Activated CD8-positive, alpha-beta T cell treated with anti-CD3 and anti-CD28 coated beads for 36 hours (primary cell): ENCODE data around the gene PEX3. TPM values are rescaled to one million over a fixed set of nuclear protein-coding genes. Genes with fewer than 3 reads are reported as not detected.

ENCODE experiments used
- ATAC-seq: fragments of 200-7000 bp; cut with Tn5 transposase; one replicate; pipeline ENCODE4 v1.10.0; 2021; ENCODE audit warnings: mild to moderate bottlenecking, moderate library complexity
- CTCF ChIA-PET: fragments of 350-600 bp; sonication (Branson Sonifier 250); formaldehyde crosslinking; loops from one replicate; lab custom pipeline; 2021; ENCODE audit warnings: antibody characterized with exemption; lab: Charles Lee
- POLR2A ChIA-PET: fragments of 350-600 bp; sonication (Branson Sonifier 250); formaldehyde crosslinking; loops from one replicate; lab custom pipeline; 2021; ENCODE audit warnings: antibody characterized with exemption; lab: Charles Lee
- DNase-seq: peaks from one replicate; pipeline ENCODE4 v3.0.0-alpha.2; 2020
- H3K27ac Mint-ChIP-seq: one replicate; pipeline ENCODE4 v1.8.0; 2021; ENCODE audit warnings: mild to moderate bottlenecking, mixed read lengths
- H3K27me3 Mint-ChIP-seq: one replicate; pipeline ENCODE4 v1.8.0; 2021; ENCODE audit warnings: mixed read lengths
- H3K36me3 Mint-ChIP-seq: one replicate; pipeline ENCODE4 v1.8.0; 2021; ENCODE audit warnings: low read depth, mixed read lengths
- H3K4me1 Mint-ChIP-seq: one replicate; pipeline ENCODE4 v1.8.0; 2021; ENCODE audit warnings: low read depth, mixed read lengths
- H3K4me3 Mint-ChIP-seq: one replicate; pipeline ENCODE4 v1.8.0; 2021; ENCODE audit warnings: mild to moderate bottlenecking, moderate library complexity, mixed read lengths
- H3K9me3 Mint-ChIP-seq: one replicate; pipeline ENCODE4 v1.8.0; 2021; ENCODE audit warnings: mixed read lengths
- CTCF ChIP-seq: fragments of 200-600 bp; IDR thresholded peaks from one replicate; pipeline ENCODE4 v1.8.0; 2022; ENCODE audit warnings: antibody characterized with exemption, mild to moderate bottlenecking
- intact Hi-C: fragments of 100-400 bp; cut with micrococcal nuclease; formaldehyde crosslinking; loops from one replicate; pipeline ENCODE4 v1.10.0; 2022
- total RNA-seq, 2 experiments: library from RNA; stranded (reverse); gene quantifications; one replicate each; pipeline ENCODE4 v1.2.3, GENCODE V29; 2021

Gene PEX3
- total RNA-seq, 2 experiments from 2014 or later, result 24.9 to 33.6 TPM

- no peak for TF ChIP-seq CTCF
- no peaks in the 10 kb centered on the region for H3K27me3 Mint-ChIP-seq
- DNase-seq (no peak), ATAC-seq (no peak)
- no peak overlapping the region for H3K27ac Mint-ChIP-seq
- H3K9me3 Mint-ChIP-seq, result no peaks in the 10 kb centered on the region
- H3K36me3 Mint-ChIP-seq, result peaks cover 1% of the 10 kb centered on the region
- H3K4me3 Mint-ChIP-seq, result no peak overlapping the region
- H3K4me1 Mint-ChIP-seq, result peaks cover 2% of the 10 kb centered on the region
- CTCF ChIA-PET, result interaction anchor here (0.7 to 3.3 kb wide), 3 partner anchors 9 to 13 kb away, joined by 3 to 18 read pairs (median 3); no protein-coding TSS in a partner anchor
- POLR2A ChIA-PET, result interaction anchor here (0.6 kb wide), 1 partner anchor 470 kb away, joined by 3 read pairs; no protein-coding TSS in a partner anchor
- intact Hi-C loops, result no loop called here
Measured at GRCh38 chr6:143414769-143415168, 35.8 kb upstream of the PEX3 start.

- H3K27me3 Mint-ChIP-seq, result no peaks in the 10 kb centered on the region
- no peaks in the 10 kb centered on the region for H3K4me1 Mint-ChIP-seq
- no peak overlapping the region for H3K4me3 Mint-ChIP-seq
- TF ChIP-seq CTCF, result no peak
- H3K36me3 Mint-ChIP-seq, result peaks cover 11% of the 10 kb centered on the region
- CTCF ChIA-PET, result no interaction called here
- no peak overlapping the region for H3K27ac Mint-ChIP-seq
- POLR2A ChIA-PET, result no interaction called here
- DNase-seq (no peak), ATAC-seq (no peak)
- intact Hi-C loops, result no loop called here
- no peaks in the 10 kb centered on the region for H3K9me3 Mint-ChIP-seq
Measured at GRCh38 chr6:143419526-143419925, 31.1 kb upstream of the PEX3 start.

- CTCF ChIA-PET, result interaction anchor here (1.0 to 5.6 kb wide), 8 partner anchors 10 to 951 kb away, joined by 3 to 34 read pairs (median 8); no protein-coding TSS in a partner anchor
- no peaks in the 10 kb centered on the region for H3K9me3 Mint-ChIP-seq
- no peak overlapping the region for H3K4me3 Mint-ChIP-seq
Measured at GRCh38 chr6:143426026-143426425, 24.6 kb upstream of the PEX3 start.

GRCh38 chr6:143427109-143427817, 23.3 kb upstream of the PEX3 start:
- CTCF ChIA-PET, result interaction anchor here (0.6 to 5.6 kb wide), 33 partner anchors 9 to 1070 kb away, joined by 3 to 34 read pairs (median 4); no protein-coding TSS in a partner anchor
- Mint-ChIP-seq H3K4me3 (no peak overlapping the region), H3K27ac (no peak overlapping the region), H3K9me3 (no peaks in the 10 kb centered on the region), H3K36me3 (peaks cover 27% of the 10 kb centered on the region), H3K27me3 (no peaks in the 10 kb centered on the region), H3K4me1 (peaks cover 5% of the 10 kb centered on the region)
- intact Hi-C loops, result loop anchor here (10.0 kb wide), 2 partner anchors 862 to 952 kb away; no protein-coding TSS in a partner anchor
- ATAC-seq (peak; percentile 100), DNase-seq (peak; percentile 80)
- POLR2A ChIA-PET, result interaction anchor here (0.7 kb wide), 1 partner anchor 368 kb away, joined by 3 read pairs; no protein-coding TSS in a partner anchor
- TF ChIP-seq CTCF, result peak; percentile 95

More at GRCh38 chr6:143426026-143426425, 24.6 kb upstream of the PEX3 start:
- Mint-ChIP-seq H3K36me3 (peaks cover 18% of the 10 kb centered on the region), H3K27ac (no peak overlapping the region), H3K4me1 (peaks cover under 1% of the 10 kb centered on the region), H3K27me3 (no peaks in the 10 kb centered on the region)
- POLR2A ChIA-PET, result no interaction called here
- intact Hi-C loops, result loop anchor here (10.0 kb wide), 2 partner anchors 861 to 951 kb away; no protein-coding TSS in a partner anchor
- no peak for ATAC-seq
- no peak for DNase-seq
- no peak for TF ChIP-seq CTCF

- no peak for TF ChIP-seq CTCF
- DNase-seq, result no peak
- Mint-ChIP-seq H3K9me3 (no peaks in the 10 kb centered on the region), H3K27ac (no peak overlapping the region), H3K27me3 (no peaks in the 10 kb centered on the region), H3K4me3 (no peak overlapping the region), H3K4me1 (peaks cover 5% of the 10 kb centered on the region), H3K36me3 (peaks cover 34% of the 10 kb centered on the region)
- POLR2A ChIA-PET, result no interaction called here
- CTCF ChIA-PET, result no interaction called here
- intact Hi-C loops, result loop anchor here (10.0 kb wide), 2 partner anchors 865 to 955 kb away; no protein-coding TSS in a partner anchor
- no peak for ATAC-seq
Measured at GRCh38 chr6:143429970-143430369, 20.6 kb upstream of the PEX3 start.
